ENCODE data around the gene RAB40AL. TPM values are rescaled to one million over a fixed set of nuclear protein-coding genes. Genes with fewer than 3 reads are reported as not detected.
"Not testable (repeated sequence)": the region's sequence is repeated elsewhere in the genome, so short reads cannot be mapped to it uniquely, and the experiment has no call there.

Gene RAB40AL
- 1 to 10 TPM in 1 of 2 donors, under 1 TPM in 1; 0.93 to 1.3 TPM for total RNA-seq

GRCh38 chrX:102936972-102937371, at the start of gene RAB40AL:
TSS of gene RAB40AL (plus strand) at chrX:102937272. CDS start at chrX:102937319, 47 bp downstream.
- not testable (repeated sequence) for H3K4me1 Mint-ChIP-seq (ENCODE audit: low read depth in 2 of 2); H3K27ac Mint-ChIP-seq; H3K9me3 Mint-ChIP-seq; H3K27me3 Mint-ChIP-seq; H3K4me3 Mint-ChIP-seq; DNase-seq (ENCODE audit: low spot score); ATAC-seq; H3K36me3 Mint-ChIP-seq

- H3K4me3 Mint-ChIP-seq, result no peak overlapping the region
- H3K9me3 Mint-ChIP-seq, result no peaks in the 10 kb centered on the region
- DNase-seq (ENCODE audit: low spot score) (no peak), ATAC-seq (no peak)
- no peaks in the 10 kb centered on the region for H3K4me1 Mint-ChIP-seq (ENCODE audit: low read depth in 2 of 2)
- H3K27me3 Mint-ChIP-seq, result peaks cover 0 to 10% of the 10 kb centered on the region in 2 donors
- H3K36me3 Mint-ChIP-seq, result no peaks in the 10 kb centered on the region
- H3K27ac Mint-ChIP-seq, result no peak overlapping the region
Observed at GRCh38 chrX:102887687-102888086, 49.4 kb upstream of the RAB40AL start.

GRCh38 chrX:102892103-102892502, 45.0 kb upstream of the RAB40AL start:
- Mint-ChIP-seq H3K27ac (no peak overlapping the region), H3K27me3 (peaks cover 0 to 18% of the 10 kb centered on the region in 2 donors), H3K4me1 (ENCODE audit: low read depth in 2 of 2) (no peaks in the 10 kb centered on the region), H3K36me3 (no peaks in the 10 kb centered on the region), H3K4me3 (no peak overlapping the region), H3K9me3 (no peaks in the 10 kb centered on the region)
- DNase-seq (ENCODE audit: low spot score), result no peak
- no peak for ATAC-seq

- H3K4me3 Mint-ChIP-seq, result peak overlapping the region; percentile 48
- peaks cover 6% of the 10 kb centered on the region in 2 donors for H3K4me1 Mint-ChIP-seq (ENCODE audit: low read depth in 2 of 2)
- H3K9me3 Mint-ChIP-seq, result no peaks in the 10 kb centered on the region
- H3K36me3 Mint-ChIP-seq, result no peaks in the 10 kb centered on the region
- H3K27me3 Mint-ChIP-seq, result peaks cover 0 to 11% of the 10 kb centered on the region in 2 donors
- peak; percentile 69 for DNase-seq (ENCODE audit: low spot score)
- no peak overlapping the region for H3K27ac Mint-ChIP-seq
- peak; percentile 80 to 81 for ATAC-seq
Observed at GRCh38 chrX:102899940-102900916, 36.8 kb upstream of the RAB40AL start.

- Mint-ChIP-seq H3K9me3 (no peaks in the 10 kb centered on the region), H3K27me3 (peaks cover 0 to 7% of the 10 kb centered on the region in 2 donors), H3K27ac (no peak overlapping the region), H3K4me1 (ENCODE audit: low read depth in 2 of 2) (peaks cover 6% of the 10 kb centered on the region in 2 donors), H3K4me3 (no peak overlapping the region), H3K36me3 (no peaks in the 10 kb centered on the region)
- no peak for DNase-seq (ENCODE audit: low spot score)
- ATAC-seq, result no peak
Observed at GRCh38 chrX:102902355-102902754, 34.7 kb upstream of the RAB40AL start.

- Mint-ChIP-seq H3K27ac (no peak overlapping the region), H3K9me3 (no peaks in the 10 kb centered on the region), H3K36me3 (no peaks in the 10 kb centered on the region), H3K4me1 (ENCODE audit: low read depth in 2 of 2) (no peaks in the 10 kb centered on the region), H3K27me3 (peaks cover 0 to 5% of the 10 kb centered on the region in 2 donors), H3K4me3 (no peak overlapping the region)
- ATAC-seq (no peak), DNase-seq (ENCODE audit: low spot score) (no peak)
Observed at GRCh38 chrX:102930990-102931756, 5.9 kb upstream of the RAB40AL start.

GRCh38 chrX:102934624-102935023, 2.4 kb upstream of the RAB40AL start:
- H3K4me3 Mint-ChIP-seq, result no peak overlapping the region
- ATAC-seq (no peak), DNase-seq (ENCODE audit: low spot score) (no peak)
- no peaks in the 10 kb centered on the region for H3K36me3 Mint-ChIP-seq
- H3K27me3 Mint-ChIP-seq, result peaks cover 0 to 3% of the 10 kb centered on the region in 2 donors
- H3K27ac Mint-ChIP-seq, result no peak overlapping the region
- H3K4me1 Mint-ChIP-seq (ENCODE audit: low read depth in 2 of 2), result no peaks in the 10 kb centered on the region
- no peaks in the 10 kb centered on the region for H3K9me3 Mint-ChIP-seq

GRCh38 chrX:102950908-102951866, 14.1 kb downstream of the RAB40AL start:
- ATAC-seq, result peak; percentile 59 to 71
- Mint-ChIP-seq H3K4me1 (ENCODE audit: low read depth in 2 of 2) (peaks cover 4 to 6% of the 10 kb centered on the region in 2 donors), H3K36me3 (no peaks in the 10 kb centered on the region), H3K9me3 (no peaks in the 10 kb centered on the region), H3K27me3 (peaks cover 11 to 17% of the 10 kb centered on the region in 2 donors), H3K27ac (no peak overlapping the region), H3K4me3 (peak overlapping the region; percentile 77)
- no peak for DNase-seq (ENCODE audit: low spot score)

- Mint-ChIP-seq H3K27me3 (peaks cover 11% of the 10 kb centered on the region in 2 donors), H3K4me3 (no peak overlapping the region), H3K27ac (no peak overlapping the region), H3K9me3 (no peaks in the 10 kb centered on the region), H3K4me1 (ENCODE audit: low read depth in 2 of 2) (no peaks in the 10 kb centered on the region), H3K36me3 (no peaks in the 10 kb centered on the region)
- DNase-seq (ENCODE audit: low spot score) (no peak), ATAC-seq (no peak)
Observed at GRCh38 chrX:102957751-102958150, 20.7 kb downstream of the RAB40AL start.

- no peaks in the 10 kb centered on the region for H3K36me3 Mint-ChIP-seq
- no peak for DNase-seq (ENCODE audit: low spot score)
- no peaks in the 10 kb centered on the region for H3K4me1 Mint-ChIP-seq (ENCODE audit: low read depth in 2 of 2)
- no peak for ATAC-seq
- peaks cover 11 to 14% of the 10 kb centered on the region in 2 donors for H3K27me3 Mint-ChIP-seq
- H3K4me3 Mint-ChIP-seq, result no peak overlapping the region
- H3K9me3 Mint-ChIP-seq, result no peaks in the 10 kb centered on the region
- H3K27ac Mint-ChIP-seq, result no peak overlapping the region
Observed at GRCh38 chrX:102958794-102959193, 21.7 kb downstream of the RAB40AL start.

GRCh38 chrX:102959471-102959870, 22.4 kb downstream of the RAB40AL start:
- Mint-ChIP-seq H3K27me3 (peaks cover 11% of the 10 kb centered on the region in 2 donors), H3K27ac (no peak overlapping the region), H3K9me3 (no peaks in the 10 kb centered on the region), H3K36me3 (no peaks in the 10 kb centered on the region), H3K4me3 (no peak overlapping the region), H3K4me1 (ENCODE audit: low read depth in 2 of 2) (no peaks in the 10 kb centered on the region)
- DNase-seq (ENCODE audit: low spot score), result no peak
- ATAC-seq, result no peak

GRCh38 chrX:102963955-102964354, 26.9 kb downstream of the RAB40AL start:
- Mint-ChIP-seq H3K4me1 (ENCODE audit: low read depth in 2 of 2) (no peaks in the 10 kb centered on the region), H3K36me3 (no peaks in the 10 kb centered on the region), H3K27ac (no peak overlapping the region), H3K27me3 (peaks cover 0 to 12% of the 10 kb centered on the region in 2 donors), H3K9me3 (peaks cover 7% of the 10 kb centered on the region), H3K4me3 (no peak overlapping the region)
- ATAC-seq, result no peak
- no peak for DNase-seq (ENCODE audit: low spot score)

- peaks cover 0 to 12% of the 10 kb centered on the region in 2 donors for H3K27me3 Mint-ChIP-seq
- H3K27ac Mint-ChIP-seq, result no peak overlapping the region
- no peaks in the 10 kb centered on the region for H3K4me1 Mint-ChIP-seq (ENCODE audit: low read depth in 2 of 2)
- H3K4me3 Mint-ChIP-seq, result no peak overlapping the region
- H3K9me3 Mint-ChIP-seq, result peaks cover 8% of the 10 kb centered on the region
- DNase-seq (ENCODE audit: low spot score) (no peak), ATAC-seq (no peak)
- no peaks in the 10 kb centered on the region for H3K36me3 Mint-ChIP-seq
Observed at GRCh38 chrX:102964940-102965339, 27.9 kb downstream of the RAB40AL start.

Measured in natural killer cell treated with Interleukin-12 subunit alpha and Interleukin-12 subunit beta and Interleukin-15 and Interleukin-18, amount 100 ng/mL, for 72 hours (primary cell).